Liver (tissue), 3 donors: ENCODE data around the gene CCDC92.

Experiments used
- ATF3 ChIP-seq: IDR thresholded peaks from 2 replicates; pipeline ENCODE4 v1.6.1; 2016; ENCODE audit warnings: antibody characterized with exemption
- CTCF ChIP-seq: fragments of 150-350 bp; IDR thresholded peaks from 2 replicates; pipeline ENCODE4 v1.5.1; 2017; ENCODE audit warnings: improper control_type of control experiment, low read depth, low read length; ENCODE audit not compliant: missing input control
- GABPA ChIP-seq, 2 donors: IDR thresholded peaks in 1 of 2; conservative IDR thresholded peaks in 1 of 2; 2 replicates each; pipeline ENCODE4 v1.6.1; 2016; ENCODE audit warnings: antibody characterized with exemption in 2 of 2, mild to moderate bottlenecking in 1 of 2, moderate library complexity in 1 of 2
- HNF4A ChIP-seq, 2 donors: conservative IDR thresholded peaks; 2 replicates each; pipeline ENCODE4 v1.6.1; 2016; ENCODE audit warnings: antibody characterized with exemption in 2 of 2, mild to moderate bottlenecking in 2 of 2
- MAX ChIP-seq: IDR thresholded peaks from 2 replicates; pipeline ENCODE4 v1.6.1; 2016; ENCODE audit warnings: antibody characterized with exemption
- RAD21 ChIP-seq, 2 donors: IDR thresholded peaks; 2 replicates each; pipeline ENCODE4 v1.6.1; 2016; ENCODE audit warnings: antibody characterized with exemption in 2 of 2, mild to moderate bottlenecking in 2 of 2
- REST ChIP-seq: IDR thresholded peaks from 2 replicates; pipeline ENCODE4 v1.6.1; 2016; ENCODE audit warnings: antibody characterized with exemption, mild to moderate bottlenecking
- donor health status: healthy.
- donor health status: healthy.

GRCh38 chr12:123948401-123948795 lies 24.2 kb downstream of the CCDC92 start:
- TF ChIP-seq CTCF (no peak), MAX (no peak), GABPA (IDR thresholded peaks at IDR 0.05 in 1 of 2, conservative IDR thresholded peaks at IDR 0.05 in 1 of 2) (no peak), RAD21 (IDR thresholded peaks at IDR 0.05) (no peak), REST (no peak), HNF4A (conservative IDR thresholded peaks at IDR 0.05) (no peak), ATF3 (no peak)
